GM10266 (cell line): ENCODE measurements around the gene GPRASP2.

ENCODE experiments used
- DNase-seq: peaks from one replicate; pipeline ENCODE4 v3.0.0; 2012; ENCODE audit errors: extremely low spot score
- TF ChIP-seq, protein P1 (sequence below): IDR thresholded peaks from 2 replicates; pipeline ENCODE4 v1.5.1; 2012; ENCODE audit warnings: mild to moderate bottlenecking, low read depth; ENCODE audit not compliant: control insufficient read depth, insufficient read depth; ENCODE audit errors: missing control alignments

Gene GPRASP2

DNA sequence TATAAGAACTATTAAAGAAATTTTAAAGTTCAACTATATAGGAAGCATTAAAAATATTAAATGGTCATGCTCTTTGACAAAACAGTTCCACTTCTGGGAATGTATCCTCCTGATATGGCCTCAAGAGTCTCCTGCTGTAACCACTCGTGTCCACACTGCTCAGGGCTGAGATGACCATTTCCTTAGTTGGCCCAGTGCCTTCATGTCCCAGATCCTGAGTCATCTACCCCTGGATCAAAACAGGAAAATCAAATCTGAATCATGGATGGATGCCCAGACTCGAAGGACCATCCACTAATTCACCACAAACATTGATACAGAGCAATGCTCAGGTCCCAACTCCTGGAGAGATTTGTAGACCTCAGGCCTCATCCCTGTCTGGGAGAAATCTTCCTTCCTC is 53.0 kb downstream of the GPRASP2 start:
- no peak for DNase-seq
- TF ChIP-seq, protein P1, sequence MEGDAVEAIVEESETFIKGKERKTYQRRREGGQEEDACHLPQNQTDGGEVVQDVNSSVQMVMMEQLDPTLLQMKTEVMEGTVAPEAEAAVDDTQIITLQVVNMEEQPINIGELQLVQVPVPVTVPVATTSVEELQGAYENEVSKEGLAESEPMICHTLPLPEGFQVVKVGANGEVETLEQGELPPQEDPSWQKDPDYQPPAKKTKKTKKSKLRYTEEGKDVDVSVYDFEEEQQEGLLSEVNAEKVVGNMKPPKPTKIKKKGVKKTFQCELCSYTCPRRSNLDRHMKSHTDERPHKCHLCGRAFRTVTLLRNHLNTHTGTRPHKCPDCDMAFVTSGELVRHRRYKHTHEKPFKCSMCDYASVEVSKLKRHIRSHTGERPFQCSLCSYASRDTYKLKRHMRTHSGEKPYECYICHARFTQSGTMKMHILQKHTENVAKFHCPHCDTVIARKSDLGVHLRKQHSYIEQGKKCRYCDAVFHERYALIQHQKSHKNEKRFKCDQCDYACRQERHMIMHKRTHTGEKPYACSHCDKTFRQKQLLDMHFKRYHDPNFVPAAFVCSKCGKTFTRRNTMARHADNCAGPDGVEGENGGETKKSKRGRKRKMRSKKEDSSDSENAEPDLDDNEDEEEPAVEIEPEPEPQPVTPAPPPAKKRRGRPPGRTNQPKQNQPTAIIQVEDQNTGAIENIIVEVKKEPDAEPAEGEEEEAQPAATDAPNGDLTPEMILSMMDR: no peak

GRCh38 chrX:102765809-102766208 is 53.6 kb downstream of the GPRASP2 start:
- TF ChIP-seq, protein P1: no peak
- no peak for DNase-seq

DNA sequence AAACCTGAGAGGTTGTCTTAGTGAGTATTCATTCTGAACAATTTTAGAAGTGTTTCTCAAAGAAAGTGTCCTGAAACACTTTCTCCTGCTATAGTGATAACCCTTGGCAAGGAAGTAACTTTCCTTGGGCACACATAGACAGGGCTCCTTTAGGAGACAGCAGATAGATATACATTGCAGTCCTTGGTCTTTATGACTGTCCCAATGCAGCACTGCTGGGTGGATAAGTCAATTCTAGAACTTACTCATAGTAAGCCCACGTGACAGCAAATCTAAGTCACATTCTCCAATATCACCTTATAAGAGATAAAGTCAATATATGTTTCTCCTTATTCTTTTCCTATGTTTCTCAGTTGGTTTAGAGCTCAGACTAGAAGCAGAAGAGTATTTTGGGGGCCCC is 55.0 kb downstream of the GPRASP2 start:
- TF ChIP-seq, protein P1: no peak
- DNase-seq: no peak
